GM23338 (cell line): ENCODE measurements around the gene FANCC. TPM values are rescaled to one million over a fixed set of nuclear protein-coding genes. Genes with fewer than 3 reads are reported as not detected.

ENCODE experiments used
- ATAC-seq: fragments of 200-7000 bp; cut with Tn5 transposase; 3 replicates; pipeline ENCODE4 v1.9.1; 2020
- DNase-seq: peaks from one replicate; pipeline ENCODE4 v3.0.0-alpha.2; 2015; ENCODE audit warnings: low spot score
- H2AFZ ChIP-seq: fragments of 200-600 bp; sonication (generic); 2 replicates; pipeline ENCODE4 v1.8.0; 2016; ENCODE audit warnings: antibody characterized with exemption, mild to moderate bottlenecking, moderate library complexity
- H3F3A ChIP-seq: fragments of 200-600 bp; sonication (generic); replicated peaks from 2 replicates; pipeline ENCODE4 v1.8.0; 2017; ENCODE audit warnings: antibody characterized with exemption, mixed run types, low read depth
- H3K27ac ChIP-seq: fragments of 200-600 bp; sonication (generic); 2 replicates; pipeline ENCODE4 v1.6.1; 2016; ENCODE audit warnings: low read depth
- H3K27me3 ChIP-seq: fragments of 200-600 bp; sonication (generic); 2 replicates; pipeline ENCODE4 v1.8.0; 2016; ENCODE audit warnings: mild to moderate bottlenecking, mixed run types, moderate library complexity; ENCODE audit not compliant: insufficient read depth
- H3K36me3 ChIP-seq: fragments of 200-600 bp; sonication (generic); 2 replicates; pipeline ENCODE4 v1.8.0; 2016; ENCODE audit warnings: mild to moderate bottlenecking; ENCODE audit not compliant: insufficient read depth
- H3K4me1 ChIP-seq: fragments of 200-600 bp; sonication (generic); 2 replicates; pipeline ENCODE4 v1.8.0; 2016; ENCODE audit warnings: mild to moderate bottlenecking, moderate library complexity; ENCODE audit not compliant: insufficient read depth
- H3K4me2 ChIP-seq: fragments of 200-600 bp; sonication (generic); 2 replicates; pipeline ENCODE4 v1.7.1; 2017; ENCODE audit warnings: mixed run types
- H3K4me3 ChIP-seq: fragments of 200-600 bp; sonication (generic); 2 replicates; pipeline ENCODE4 v1.6.1; 2016; ENCODE audit warnings: mixed run types
- H3K79me2 ChIP-seq: fragments of 200-600 bp; sonication (generic); replicated peaks from 2 replicates; pipeline ENCODE4 v1.8.0; 2017; ENCODE audit warnings: mild to moderate bottlenecking; ENCODE audit not compliant: insufficient read depth
- H3K9me2 ChIP-seq: fragments of 200-600 bp; sonication (generic); 2 replicates; pipeline ENCODE4 v1.8.0; 2017; ENCODE audit not compliant: insufficient read depth
- H4K20me1 ChIP-seq: fragments of 200-600 bp; sonication (generic); replicated peaks from 2 replicates; pipeline ENCODE4 v1.8.0; 2017; ENCODE audit warnings: mild to moderate bottlenecking; ENCODE audit not compliant: insufficient read depth
- H3K27ac Mint-ChIP-seq: 2 replicates; pipeline ENCODE4 v1.8.0; 2020; ENCODE audit warnings: inconsistent platforms, mild to moderate bottlenecking, moderate library complexity, mixed read lengths
- H3K27me3 Mint-ChIP-seq: 3 replicates; pipeline ENCODE4 v1.8.0; 2022; ENCODE audit warnings: low read depth, mild to moderate bottlenecking, moderate library complexity, mixed read lengths, inconsistent platforms; ENCODE audit not compliant: insufficient read depth, poor library complexity
- H3K36me3 Mint-ChIP-seq: 3 replicates; pipeline ENCODE4 v1.8.0; 2021; ENCODE audit warnings: low read depth, mild to moderate bottlenecking, inconsistent platforms, moderate library complexity, mixed read lengths
- H3K4me1 Mint-ChIP-seq: 3 replicates; pipeline ENCODE4 v1.8.0; 2020; ENCODE audit warnings: mild to moderate bottlenecking, inconsistent platforms, mixed read lengths
- H3K4me3 Mint-ChIP-seq: 3 replicates; pipeline ENCODE4 v1.8.0; 2021; ENCODE audit warnings: moderate library complexity, mild to moderate bottlenecking, inconsistent platforms, mixed read lengths
- H3K9me3 Mint-ChIP-seq: 3 replicates; pipeline ENCODE4 v1.8.0; 2020; ENCODE audit warnings: moderate library complexity, mild to moderate bottlenecking, inconsistent platforms, mixed read lengths
- CREB1 ChIP-seq: fragments of 250-450 bp; sonication (Bioruptor Pico); IDR thresholded peaks from 2 replicates; pipeline ENCODE4 v1.5.0; 2020; ENCODE audit warnings: low read depth, mild to moderate bottlenecking, moderate library complexity
- CTCF ChIP-seq, 2 experiments: fragments of 200-600 bp in 1 of 2; sonication (generic) in 1 of 2; conservative IDR thresholded peaks; 2 replicates each; pipeline versions ENCODE4 v1.5.1 to v1.6.1; 2016 to 2017; ENCODE audit warnings: antibody characterized with exemption in 2 of 2, low read depth in 2 of 2, mild to moderate bottlenecking in 2 of 2, moderate library complexity in 1 of 2
- ETS1 ChIP-seq: IDR thresholded peaks from 2 replicates; pipeline ENCODE4 v1.6.1; 2016; ENCODE audit warnings: antibody characterized with exemption
- EZH2 ChIP-seq: fragments of 200-600 bp; sonication (generic); IDR thresholded peaks from one replicate; pipeline ENCODE4 v1.8.0; 2017; ENCODE audit warnings: antibody characterized with exemption, mild to moderate bottlenecking, low read depth; ENCODE audit not compliant: unreplicated experiment
- EZH2phosphoT487 ChIP-seq: fragments of 200-600 bp; sonication (generic); IDR thresholded peaks from one replicate; pipeline ENCODE4 v1.8.1; 2018; ENCODE audit warnings: antibody characterized with exemption; ENCODE audit not compliant: unreplicated experiment
- JUNB ChIP-seq: IDR thresholded peaks from one replicate; pipeline ENCODE4 v1.6.1; 2016; ENCODE audit warnings: antibody characterized with exemption; ENCODE audit not compliant: unreplicated experiment
- NANOG ChIP-seq: IDR thresholded peaks from 2 replicates; pipeline ENCODE4 v1.6.1; 2016; ENCODE audit warnings: antibody characterized with exemption, borderline replicate concordance
- POLR2AphosphoS5 ChIP-seq: IDR thresholded peaks from 2 replicates; pipeline ENCODE4 v1.6.1; 2016; ENCODE audit warnings: antibody characterized with exemption, low read depth
- REST ChIP-seq: IDR thresholded peaks from one replicate; pipeline ENCODE4 v1.6.1; 2018; ENCODE audit warnings: antibody characterized with exemption; ENCODE audit not compliant: unreplicated experiment
- STAT1 ChIP-seq: IDR thresholded peaks from one replicate; pipeline ENCODE4 v1.6.1; 2016; ENCODE audit warnings: antibody characterized with exemption; ENCODE audit not compliant: unreplicated experiment
- ZNF114 ChIP-seq: fragments of 250-450 bp; sonication (Bioruptor Pico); IDR thresholded peaks from 2 replicates; pipeline ENCODE4 v1.5.0; 2020; ENCODE audit warnings: mild to moderate bottlenecking, moderate library complexity
- ZNF331 ChIP-seq: fragments of 250-450 bp; sonication (Bioruptor Pico); IDR thresholded peaks from 2 replicates; pipeline ENCODE4 v1.5.0; 2020; ENCODE audit warnings: low read depth, mild to moderate bottlenecking, moderate library complexity
- ZNF462 ChIP-seq: fragments of 250-450 bp; sonication (Bioruptor Pico); IDR thresholded peaks from 2 replicates; pipeline ENCODE4 v1.5.0; 2020; ENCODE audit warnings: mild to moderate bottlenecking, moderate library complexity
- polyA plus RNA-seq: library from polyadenylated mRNA; unstranded; fragments of >200 nt; fragmentation: Nextera tagmentation; extraction: Ambion mirVana; gene quantifications from 2 replicates; pipeline ENCODE4 v1.2.1, GENCODE V29; 2016
- total RNA-seq: library from RNA; depleted of rRNA; stranded (reverse); fragments of >200 nt; shearing (Covaris generic); gene quantifications from 2 replicates; pipeline ENCODE4 v1.2.3, GENCODE V29; 2014

FANCC gene
- total and polyA plus RNA-seq, 2 experiments from 2014 or later: 7.8 to 18.1 TPM

GRCh38 chr9:95147452-95148207 lies 169.9 kb downstream of the FANCC start:
- TF ChIP-seq CREB1 (CRISPR knock-in tag) (no peak), ZNF114 (CRISPR knock-in tag) (no peak), NANOG (no peak), ZNF331 (CRISPR knock-in tag) (no peak), REST (no peak), POLR2AphosphoS5 (no peak), ETS1 (no peak), EZH2 (no peak), EZH2phosphoT487 (no peak), STAT1 (no peak), ZNF462 (CRISPR knock-in tag) (no peak), JUNB (no peak), CTCF (conservative IDR thresholded peaks at IDR 0.05; ENCODE audit: low read depth in 2 of 2) (no peak)
- Histone ChIP-seq H3K36me3 (no peaks in the 10 kb centered on the region), H3K4me3 (no peak overlapping the region), H3K4me1 (peaks cover 6% of the 10 kb centered on the region), H3K4me2 (no peak overlapping the region), H3K27me3 (no peaks in the 10 kb centered on the region), H2AFZ (no peak overlapping the region), H3K27ac (no peak overlapping the region), H3K9me2 (no peaks in the 10 kb centered on the region), H3F3A (no peaks in the 10 kb centered on the region), H4K20me1 (no peaks in the 10 kb centered on the region), H3K79me2 (no peaks in the 10 kb centered on the region)
- ATAC-seq (no peak), DNase-seq (no peak)
- Mint-ChIP-seq H3K36me3 (no peaks in the 10 kb centered on the region; the same call in 2 of the 3 replicates), H3K4me3 (no peak overlapping the region), H3K27me3 (no peaks in the 10 kb centered on the region), H3K27ac (no peak overlapping the region), H3K4me1 (peaks cover 19% of the 10 kb centered on the region), H3K9me3 (no peaks in the 10 kb centered on the region)
